C4-2B (cell line): ENCODE data around the gene GRM4.

Source experiments
- CTCF ChIP-seq: fragments of 450-650 bp; conservative IDR thresholded peaks from 2 replicates; pipeline ENCODE4 v1.5.1; 2017; ENCODE audit warnings: mild to moderate bottlenecking
- ZFX ChIP-seq: fragments of 450-650 bp; IDR thresholded peaks from 2 replicates; pipeline ENCODE4 v1.6.1; 2017

- TF ChIP-seq CTCF, result no peak
- TF ChIP-seq ZFX, result no peak
These were observed 51.3 kb downstream of the GRM4 start for GRCh38 chr6:34094474-34095135.
